Liver (tissue), 3 donors: ENCODE results near the gene ADAM19.

ENCODE experiments used
- ATF3 ChIP-seq: IDR thresholded peaks from 2 replicates; pipeline ENCODE4 v1.6.1; 2016; ENCODE audit warnings: antibody characterized with exemption
- CTCF ChIP-seq: fragments of 150-350 bp; IDR thresholded peaks from 2 replicates; pipeline ENCODE4 v1.5.1; 2017; ENCODE audit warnings: improper control_type of control experiment, low read depth, low read length; ENCODE audit not compliant: missing input control
- EGR1 ChIP-seq, 2 donors: IDR thresholded peaks; 2 replicates each; pipeline ENCODE4 v1.6.1; 2016 to 2018; ENCODE audit warnings: antibody characterized with exemption in 2 of 2, low read depth in 2 of 2
- FOXA1 ChIP-seq: IDR thresholded peaks from 2 replicates; pipeline ENCODE4 v1.6.1; 2016; ENCODE audit warnings: antibody characterized with exemption
- FOXA2 ChIP-seq: IDR thresholded peaks from 2 replicates; pipeline ENCODE4 v1.6.1; 2016; ENCODE audit warnings: antibody characterized with exemption
- GABPA ChIP-seq, 2 donors: IDR thresholded peaks in 1 of 2; conservative IDR thresholded peaks in 1 of 2; 2 replicates each; pipeline ENCODE4 v1.6.1; 2016; ENCODE audit warnings: antibody characterized with exemption in 2 of 2, mild to moderate bottlenecking in 1 of 2, moderate library complexity in 1 of 2
- HNF4G ChIP-seq: IDR thresholded peaks from 2 replicates; pipeline ENCODE4 v1.6.1; 2016; ENCODE audit warnings: antibody characterized with exemption
- JUND ChIP-seq, 2 donors: IDR thresholded peaks; 2 replicates each; pipeline ENCODE4 v1.6.1; 2016; ENCODE audit warnings: antibody characterized with exemption in 2 of 2
- MAX ChIP-seq: IDR thresholded peaks from 2 replicates; pipeline ENCODE4 v1.6.1; 2016; ENCODE audit warnings: antibody characterized with exemption
- RAD21 ChIP-seq, 2 donors: IDR thresholded peaks; 2 replicates each; pipeline ENCODE4 v1.6.1; 2016; ENCODE audit warnings: antibody characterized with exemption in 2 of 2, mild to moderate bottlenecking in 2 of 2
- REST ChIP-seq: IDR thresholded peaks from 2 replicates; pipeline ENCODE4 v1.6.1; 2016; ENCODE audit warnings: antibody characterized with exemption, mild to moderate bottlenecking
- TAF1 ChIP-seq: conservative IDR thresholded peaks from 2 replicates; pipeline ENCODE4 v1.6.1; 2016; ENCODE audit warnings: antibody characterized with exemption, mild to moderate bottlenecking
- YY1 ChIP-seq: IDR thresholded peaks from 2 replicates; pipeline ENCODE4 v1.6.1; 2016; ENCODE audit warnings: antibody characterized with exemption, mild to moderate bottlenecking
- TF ChIP-seq, protein P1 (sequence below): IDR thresholded peaks from 2 replicates; pipeline ENCODE4 v1.6.1; 2016; ENCODE audit warnings: antibody characterized with exemption
- donor health status: healthy.
- donor health status: healthy.

DNA sequence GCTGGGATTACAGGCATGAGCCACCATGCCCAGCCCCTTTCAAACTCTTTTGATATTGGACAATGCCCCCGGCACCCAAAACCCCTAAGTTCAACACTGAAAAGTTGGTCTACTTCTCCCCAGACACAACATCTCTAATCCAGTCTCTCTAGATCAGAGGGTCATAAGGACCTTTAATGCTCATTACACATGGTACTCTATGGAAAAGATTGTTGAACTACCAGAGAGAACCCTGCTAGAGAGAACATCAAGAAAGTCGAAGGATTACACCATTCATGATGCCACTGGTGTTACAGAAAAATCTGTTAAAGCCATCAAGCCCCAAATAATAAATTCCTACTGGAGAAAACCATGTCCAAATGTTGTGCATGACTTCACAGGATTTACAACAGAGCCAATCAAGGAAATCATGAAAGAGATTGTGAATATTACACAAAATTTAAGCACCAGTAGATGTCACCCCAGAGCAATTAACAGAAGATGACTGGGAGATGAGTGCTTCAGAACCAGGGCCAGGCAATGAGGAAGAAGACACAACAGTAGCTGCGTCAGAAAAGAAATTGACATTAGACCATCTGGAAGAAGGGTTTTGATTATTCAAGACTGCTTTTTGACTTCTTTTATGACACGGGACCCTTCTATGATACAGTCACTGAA is 143.9 kb downstream of the ADAM19 start:
- TF ChIP-seq JUND (IDR thresholded peaks at IDR 0.05) = no peak
- peak; percentile 46 for TF ChIP-seq CTCF
- no peak for TF ChIP-seq MAX
- no peak for TF ChIP-seq HNF4G
- peak; percentile 92 for TF ChIP-seq RAD21 (IDR thresholded peaks at IDR 0.05)
- TF ChIP-seq YY1 = no peak
- no peak for TF ChIP-seq TAF1
- TF ChIP-seq REST = no peak
- no peak for TF ChIP-seq GABPA (IDR thresholded peaks at IDR 0.05 in 1 of 2, conservative IDR thresholded peaks at IDR 0.05 in 1 of 2)
- no peak for TF ChIP-seq ATF3
- no peak for TF ChIP-seq EGR1 (IDR thresholded peaks at IDR 0.05; ENCODE audit: low read depth in 2 of 2)
- TF ChIP-seq, protein P1, sequence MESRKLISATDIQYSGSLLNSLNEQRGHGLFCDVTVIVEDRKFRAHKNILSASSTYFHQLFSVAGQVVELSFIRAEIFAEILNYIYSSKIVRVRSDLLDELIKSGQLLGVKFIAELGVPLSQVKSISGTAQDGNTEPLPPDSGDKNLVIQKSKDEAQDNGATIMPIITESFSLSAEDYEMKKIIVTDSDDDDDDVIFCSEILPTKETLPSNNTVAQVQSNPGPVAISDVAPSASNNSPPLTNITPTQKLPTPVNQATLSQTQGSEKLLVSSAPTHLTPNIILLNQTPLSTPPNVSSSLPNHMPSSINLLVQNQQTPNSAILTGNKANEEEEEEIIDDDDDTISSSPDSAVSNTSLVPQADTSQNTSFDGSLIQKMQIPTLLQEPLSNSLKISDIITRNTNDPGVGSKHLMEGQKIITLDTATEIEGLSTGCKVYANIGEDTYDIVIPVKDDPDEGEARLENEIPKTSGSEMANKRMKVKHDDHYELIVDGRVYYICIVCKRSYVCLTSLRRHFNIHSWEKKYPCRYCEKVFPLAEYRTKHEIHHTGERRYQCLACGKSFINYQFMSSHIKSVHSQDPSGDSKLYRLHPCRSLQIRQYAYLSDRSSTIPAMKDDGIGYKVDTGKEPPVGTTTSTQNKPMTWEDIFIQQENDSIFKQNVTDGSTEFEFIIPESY = no peak
- TF ChIP-seq FOXA1 = no peak
- TF ChIP-seq FOXA2 = no peak
